OCI-LY3 (cell line): ENCODE measurements around the gene SUMF1.

Experiments used
- H2AFZ ChIP-seq: fragments of 200-600, 300-600 bp; shearing (Covaris generic); 2 replicates; pipeline ENCODE4 v1.6.0; 2014; ENCODE audit warnings: antibody characterized with exemption, low read depth, low read length
- H3K27ac ChIP-seq: fragments of 200-600, 300-600 bp; sonication (generic); 2 replicates; pipeline ENCODE4 v1.5.1; 2014; ENCODE audit warnings: mild to moderate bottlenecking, low read length, moderate library complexity, mixed read lengths
- H3K27me3 ChIP-seq: fragments of 200-600, 300-600 bp; sonication (generic); 2 replicates; pipeline ENCODE4 v1.6.1; 2014; ENCODE audit warnings: low read depth, low read length, mixed read lengths
- H3K36me3 ChIP-seq: fragments of 200-600, 300-600 bp; sonication (generic); replicated peaks from 2 replicates; pipeline ENCODE3; 2014; ENCODE audit warnings: low read depth, low read length, mixed read lengths
- H3K4me1 ChIP-seq: fragments of 300-600, 200-600 bp; sonication (generic); 2 replicates; pipeline ENCODE4 v1.6.1; 2014; ENCODE audit warnings: low read length, mixed read lengths
- H3K4me2 ChIP-seq: fragments of 200-600, 300-600 bp; sonication (generic); 2 replicates; pipeline ENCODE4 v1.6.1; 2014; ENCODE audit warnings: low read length, mixed read lengths
- H3K4me3 ChIP-seq: fragments of 300-600, 200-600 bp; sonication (generic); 2 replicates; pipeline ENCODE4 v1.5.1; 2014; ENCODE audit warnings: antibody characterized with exemption, mild to moderate bottlenecking, low read length, moderate library complexity
- H3K79me2 ChIP-seq: fragments of 300-600, 200-600 bp; shearing (Covaris generic); 2 replicates; pipeline ENCODE4 v1.6.1; 2014; ENCODE audit warnings: mild to moderate bottlenecking, low read length, mixed read lengths
- H3K9ac ChIP-seq: fragments of 300-600, 200-600 bp; shearing (Covaris generic); 2 replicates; pipeline ENCODE4 v1.6.0; 2014; ENCODE audit warnings: mild to moderate bottlenecking, low read length, moderate library complexity
- H3K9me3 ChIP-seq: fragments of 200-600, 300-600 bp; shearing (Covaris generic); 2 replicates; pipeline ENCODE4 v1.6.1; 2014; ENCODE audit warnings: low read length, mixed read lengths; ENCODE audit not compliant: insufficient read depth
- H4K20me1 ChIP-seq: fragments of 200-600, 300-600 bp; sonication (generic); 2 replicates; pipeline ENCODE4 v1.6.1; 2016; ENCODE audit warnings: low read length, mixed read lengths; ENCODE audit not compliant: insufficient read depth
- EZH2phosphoT487 ChIP-seq: fragments of 200-600 bp; shearing (Covaris generic); IDR thresholded peaks from 2 replicates; pipeline ENCODE4 v1.6.1; 2018; ENCODE audit warnings: antibody characterized with exemption, mixed run types, low read depth
- TF ChIP-seq, protein P1 (sequence below): fragments of 200-600, 300-600 bp; sonication (generic); IDR thresholded peaks from 2 replicates; pipeline ENCODE4 v1.5.1; 2014; ENCODE audit warnings: antibody characterized with exemption, low read length, low read depth

Gene SUMF1

GRCh38 chr3:4401441-4401840 is 65.6 kb downstream of the SUMF1 start:
- no peak overlapping the region for H2AFZ ChIP-seq
- H3K79me2 ChIP-seq = no peaks in the 10 kb centered on the region
- no peak overlapping the region for H3K9ac ChIP-seq
- H4K20me1 ChIP-seq = no peaks in the 10 kb centered on the region
- H3K4me3 ChIP-seq = no peak overlapping the region
- no peaks in the 10 kb centered on the region for H3K36me3 ChIP-seq
- no peaks in the 10 kb centered on the region for H3K9me3 ChIP-seq
- TF ChIP-seq, protein P1, sequence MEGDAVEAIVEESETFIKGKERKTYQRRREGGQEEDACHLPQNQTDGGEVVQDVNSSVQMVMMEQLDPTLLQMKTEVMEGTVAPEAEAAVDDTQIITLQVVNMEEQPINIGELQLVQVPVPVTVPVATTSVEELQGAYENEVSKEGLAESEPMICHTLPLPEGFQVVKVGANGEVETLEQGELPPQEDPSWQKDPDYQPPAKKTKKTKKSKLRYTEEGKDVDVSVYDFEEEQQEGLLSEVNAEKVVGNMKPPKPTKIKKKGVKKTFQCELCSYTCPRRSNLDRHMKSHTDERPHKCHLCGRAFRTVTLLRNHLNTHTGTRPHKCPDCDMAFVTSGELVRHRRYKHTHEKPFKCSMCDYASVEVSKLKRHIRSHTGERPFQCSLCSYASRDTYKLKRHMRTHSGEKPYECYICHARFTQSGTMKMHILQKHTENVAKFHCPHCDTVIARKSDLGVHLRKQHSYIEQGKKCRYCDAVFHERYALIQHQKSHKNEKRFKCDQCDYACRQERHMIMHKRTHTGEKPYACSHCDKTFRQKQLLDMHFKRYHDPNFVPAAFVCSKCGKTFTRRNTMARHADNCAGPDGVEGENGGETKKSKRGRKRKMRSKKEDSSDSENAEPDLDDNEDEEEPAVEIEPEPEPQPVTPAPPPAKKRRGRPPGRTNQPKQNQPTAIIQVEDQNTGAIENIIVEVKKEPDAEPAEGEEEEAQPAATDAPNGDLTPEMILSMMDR = no peak
- TF ChIP-seq EZH2phosphoT487 = no peak
- H3K4me1 ChIP-seq = no peaks in the 10 kb centered on the region
- H3K27ac ChIP-seq = no peak overlapping the region
- no peaks in the 10 kb centered on the region for H3K27me3 ChIP-seq
- no peak overlapping the region for H3K4me2 ChIP-seq

GRCh38 chr3:4399476-4399875 is 67.6 kb downstream of the SUMF1 start:
- H3K36me3 ChIP-seq = no peaks in the 10 kb centered on the region
- no peak overlapping the region for H3K4me2 ChIP-seq
- no peak overlapping the region for H2AFZ ChIP-seq
- no peak overlapping the region for H3K9ac ChIP-seq
- H3K27me3 ChIP-seq = no peaks in the 10 kb centered on the region
- TF ChIP-seq, protein P1 = no peak
- no peaks in the 10 kb centered on the region for H4K20me1 ChIP-seq
- H3K4me3 ChIP-seq = no peak overlapping the region
- no peaks in the 10 kb centered on the region for H3K79me2 ChIP-seq
- no peaks in the 10 kb centered on the region for H3K9me3 ChIP-seq
- H3K4me1 ChIP-seq = no peaks in the 10 kb centered on the region
- H3K27ac ChIP-seq = no peak overlapping the region

- H3K27ac ChIP-seq = no peak overlapping the region
- H3K4me1 ChIP-seq = no peaks in the 10 kb centered on the region
- H3K9me3 ChIP-seq = no peaks in the 10 kb centered on the region
- no peak overlapping the region for H3K4me3 ChIP-seq
- H3K9ac ChIP-seq = no peak overlapping the region
- no peaks in the 10 kb centered on the region for H4K20me1 ChIP-seq
- TF ChIP-seq, protein P1 = no peak
- H3K27me3 ChIP-seq = no peaks in the 10 kb centered on the region
- H2AFZ ChIP-seq = no peak overlapping the region
- no peak overlapping the region for H3K4me2 ChIP-seq
- no peaks in the 10 kb centered on the region for H3K36me3 ChIP-seq
- H3K79me2 ChIP-seq = no peaks in the 10 kb centered on the region
Measured at GRCh38 chr3:4398941-4399245, 68.2 kb downstream of the SUMF1 start.

GRCh38 chr3:4398120-4398940 is 68.7 kb downstream of the SUMF1 start:
- TF ChIP-seq EZH2phosphoT487 = no peak
- TF ChIP-seq, protein P1 = no peak

More at GRCh38 chr3:4398120-4398940, 68.7 kb downstream of the SUMF1 start:
- Histone ChIP-seq H3K4me3 (no peak overlapping the region), H3K9ac (no peak overlapping the region), H3K27ac (no peak overlapping the region), H4K20me1 (no peaks in the 10 kb centered on the region), H3K27me3 (no peaks in the 10 kb centered on the region), H3K4me1 (no peaks in the 10 kb centered on the region), H3K79me2 (no peaks in the 10 kb centered on the region), H2AFZ (no peak overlapping the region), H3K9me3 (no peaks in the 10 kb centered on the region), H3K36me3 (no peaks in the 10 kb centered on the region), H3K4me2 (no peak overlapping the region)
